ENCODE data around the gene ZFAND3.

- TF ChIP-seq POLR2AphosphoS5 (IDR thresholded peaks at IDR 0.05; ENCODE audit: low read depth, low read length), result no peak
- no peak for TF ChIP-seq POLR2A (IDR thresholded peaks at IDR 0.05; ENCODE audit: low read depth, low read length)
- TF ChIP-seq TAF1 (IDR thresholded peaks at IDR 0.05; ENCODE audit: borderline replicate concordance, low read depth, low read length), result no peak
Measured at GRCh38 chr6:38054527-38055202, 235.1 kb downstream of the ZFAND3 start.
